CD4-positive, alpha-beta T cell treated with Interleukin-17A for 4 hours (primary cell): ENCODE data around the gene PDGFRB.

Source experiments
- DNase-seq: peaks from one replicate; pipeline ENCODE4 v3.0.0-alpha.2; 2020; ENCODE audit warnings: mixed read lengths

Gene PDGFRB

DNA sequence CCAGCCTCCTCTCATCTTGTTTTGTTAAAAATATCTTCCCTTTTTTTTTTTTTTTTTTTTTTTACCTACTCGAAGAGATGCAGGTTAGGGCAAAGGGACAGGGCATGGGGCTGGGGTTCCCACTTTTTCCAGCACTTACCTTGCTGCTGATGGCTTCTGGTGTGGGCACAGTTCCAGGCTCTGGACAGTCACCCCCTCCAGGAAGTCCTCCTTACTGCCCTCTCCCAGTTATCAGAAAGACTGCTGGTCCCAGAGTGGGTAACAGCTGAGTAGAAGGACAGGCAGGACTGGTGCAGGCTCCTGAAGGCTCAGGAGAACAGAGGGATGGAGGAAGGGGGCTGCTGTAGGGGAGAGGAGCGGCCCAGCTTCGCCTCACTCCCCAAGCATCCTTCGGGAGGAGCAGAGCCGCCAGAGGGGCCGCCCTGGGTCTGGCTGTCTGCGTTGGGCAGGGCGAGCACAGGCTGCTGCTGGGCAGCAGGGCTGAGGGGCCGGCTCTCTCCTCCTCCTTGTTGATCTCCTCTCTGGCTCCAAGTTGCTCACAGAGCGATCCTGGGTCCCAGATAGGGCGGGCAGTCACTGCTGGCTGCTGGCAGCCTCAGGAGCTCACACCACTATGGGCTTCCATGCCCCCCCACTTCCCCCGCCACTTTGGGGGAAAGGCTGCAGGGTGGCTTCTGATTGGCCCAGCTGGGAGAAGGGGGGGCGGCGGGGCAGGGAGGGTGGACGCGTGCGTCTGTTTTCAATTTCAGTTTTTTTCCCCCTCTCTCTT is at the start of gene PDGFRB:
Gene PDGFRB, minus strand, starts transcription at position 588 of the 769 bp plus-strand sequence. CDS start 18,798 bp downstream, outside the sequence.
- peak; percentile 29 for DNase-seq

DNA sequence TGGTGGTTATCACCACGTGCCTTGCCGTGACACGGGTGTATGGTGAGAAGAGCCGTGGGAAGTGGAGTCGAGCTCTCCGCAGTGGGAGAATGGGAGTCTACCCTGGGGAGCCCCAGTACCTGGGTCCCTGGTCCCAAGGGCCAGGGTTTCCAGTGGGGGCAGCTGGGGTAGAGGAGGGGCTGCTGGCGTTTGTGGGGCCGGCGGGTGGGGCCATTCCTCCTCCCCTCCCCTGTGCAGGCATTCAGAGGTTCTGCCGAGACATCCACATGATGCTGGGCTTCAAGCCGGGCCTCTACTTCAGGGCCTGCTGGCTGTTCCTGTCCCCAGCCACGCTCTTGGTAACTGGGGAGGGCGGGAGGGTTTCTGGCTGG is 48.9 kb upstream of the PDGFRB start:
- DNase-seq = no peak

DNA sequence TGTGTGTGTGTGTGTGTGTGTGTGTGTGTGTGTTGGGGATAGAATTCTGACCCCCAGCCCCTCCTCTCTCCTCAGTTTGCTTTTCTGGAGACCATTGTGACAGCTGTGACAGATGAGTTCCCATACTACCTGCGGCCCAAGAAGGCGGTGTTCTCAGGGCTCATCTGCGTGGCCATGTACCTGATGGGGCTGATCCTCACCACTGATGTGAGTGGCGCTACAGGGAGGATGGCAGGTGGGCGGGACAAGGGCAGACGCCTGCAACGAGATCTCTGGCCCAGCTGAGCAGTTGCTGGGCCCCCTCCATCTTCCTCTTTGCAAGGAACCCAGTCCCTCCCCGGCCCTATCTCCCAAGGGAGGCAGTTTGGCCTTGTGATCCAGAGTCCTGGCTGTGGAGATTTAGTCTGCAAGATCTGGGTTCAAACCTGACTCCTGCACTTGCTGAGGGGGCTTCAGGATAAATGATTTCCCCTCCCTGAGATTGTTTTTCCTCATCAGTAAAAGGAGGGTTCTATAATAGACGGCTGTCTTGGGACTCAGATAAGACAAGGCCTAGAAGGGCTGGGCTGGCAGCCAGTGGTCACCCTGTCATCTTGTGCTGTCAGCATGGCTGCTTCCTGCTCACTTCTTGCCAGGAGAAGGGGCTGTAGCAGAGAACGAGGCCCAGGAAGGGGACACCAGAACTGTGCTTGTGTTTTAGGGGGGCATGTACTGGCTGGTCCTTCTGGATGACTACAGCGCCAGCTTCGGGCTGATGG is 48.4 kb upstream of the PDGFRB start:
- DNase-seq = no peak

GRCh38 chr5:150202501-150202900 is 46.9 kb upstream of the PDGFRB start:
- no peak for DNase-seq

- no peak for DNase-seq
Measured at GRCh38 chr5:150197476-150197875, 41.8 kb upstream of the PDGFRB start.

GRCh38 chr5:150196986-150197385 is 41.3 kb upstream of the PDGFRB start:
- no peak for DNase-seq

DNA sequence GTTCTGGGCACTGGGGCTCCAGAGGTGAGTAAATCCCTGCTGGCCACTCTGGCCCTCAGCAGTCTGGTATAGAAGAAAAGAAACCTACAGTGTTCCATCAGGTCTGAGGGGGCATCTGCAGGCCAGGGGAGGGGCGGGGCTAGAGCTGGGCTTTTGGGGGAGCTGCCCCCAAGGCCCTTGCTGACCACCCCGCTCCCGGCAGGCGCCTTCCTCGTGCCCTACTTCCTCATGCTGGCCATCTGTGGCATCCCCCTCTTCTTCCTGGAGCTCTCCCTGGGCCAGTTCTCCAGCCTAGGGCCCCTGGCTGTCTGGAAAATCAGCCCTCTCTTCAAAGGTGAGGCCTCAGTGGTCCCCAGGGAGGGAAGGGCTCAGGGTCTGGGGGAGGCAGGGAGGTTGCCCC is 40.9 kb upstream of the PDGFRB start:
- DNase-seq = no peak

- DNase-seq = no peak
Measured at GRCh38 chr5:150195736-150196485, 40.3 kb upstream of the PDGFRB start.

DNA sequence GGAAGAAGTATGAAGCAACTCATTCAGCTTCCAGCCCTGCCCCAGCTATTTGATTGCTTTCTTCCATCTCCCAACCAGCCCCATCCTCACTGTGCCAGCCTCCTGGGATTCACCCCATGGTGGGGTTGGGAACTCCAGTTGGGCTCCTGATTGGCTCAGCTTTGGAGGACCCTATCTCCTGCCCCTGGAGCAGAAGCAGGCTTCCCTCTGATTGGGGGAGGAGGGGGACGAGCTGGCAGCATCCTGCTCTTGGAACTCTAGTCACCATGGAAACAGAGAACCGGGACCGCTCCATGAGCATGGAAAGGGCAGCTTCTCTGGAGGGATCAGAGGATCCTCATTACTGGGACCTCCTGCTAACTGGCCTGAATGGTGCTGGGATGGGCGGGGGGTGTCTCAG is 36.8 kb upstream of the PDGFRB start:
- DNase-seq = no peak

DNA sequence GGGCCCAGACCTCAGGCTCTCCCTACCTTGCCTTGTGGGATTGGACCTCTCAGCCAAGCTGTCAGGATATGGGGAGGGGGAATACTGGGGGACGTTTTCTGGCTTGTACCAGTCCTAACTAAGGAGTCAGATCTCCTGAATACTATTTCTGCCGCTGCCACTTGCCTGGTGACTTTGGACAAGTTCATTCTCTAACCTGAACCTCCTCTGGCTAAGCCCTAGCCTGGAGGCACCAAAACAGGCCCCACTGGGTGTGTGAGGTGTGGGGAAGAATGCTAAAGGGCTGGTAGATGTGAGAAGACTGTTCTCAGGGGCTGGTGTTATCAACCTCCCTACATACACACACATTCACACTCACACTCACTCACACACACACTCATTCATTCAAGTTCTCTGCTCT is 35.3 kb upstream of the PDGFRB start:
- DNase-seq = no peak

DNA sequence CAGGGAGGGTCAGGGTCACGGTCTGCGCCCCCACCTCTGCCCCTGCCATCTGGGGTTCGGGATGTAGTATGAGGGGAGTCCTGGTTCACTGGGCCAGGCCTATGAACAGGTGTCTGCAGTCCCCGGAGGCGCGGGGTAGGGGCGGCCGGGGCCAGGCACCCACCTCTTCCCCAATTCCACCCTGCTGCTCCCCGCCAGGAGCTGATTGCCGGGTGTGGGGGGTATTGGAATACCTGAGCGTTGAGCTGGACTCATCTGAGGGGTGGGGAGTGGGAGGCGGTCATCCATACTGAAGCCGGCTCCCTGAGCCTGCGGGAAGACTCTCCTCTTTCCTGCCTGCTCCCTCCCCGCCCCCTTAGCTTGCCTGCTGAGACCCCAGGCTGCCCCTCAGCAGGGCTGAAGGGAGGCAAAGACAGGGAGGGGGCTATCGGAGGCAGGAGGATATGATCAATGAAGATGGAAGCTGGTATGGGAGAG is 34.9 kb upstream of the PDGFRB start:
- DNase-seq = no peak

GRCh38 chr5:150189728-150190502 is 34.3 kb upstream of the PDGFRB start, which contains the start of gene SLC6A7:
Gene SLC6A7 (plus strand): TSS chr5:150190062. CDS start chr5:150190328, 266 bp downstream.
- DNase-seq = no peak

GRCh38 chr5:150189326-150189725 is 33.7 kb upstream of the PDGFRB start:
- no peak for DNase-seq

DNA sequence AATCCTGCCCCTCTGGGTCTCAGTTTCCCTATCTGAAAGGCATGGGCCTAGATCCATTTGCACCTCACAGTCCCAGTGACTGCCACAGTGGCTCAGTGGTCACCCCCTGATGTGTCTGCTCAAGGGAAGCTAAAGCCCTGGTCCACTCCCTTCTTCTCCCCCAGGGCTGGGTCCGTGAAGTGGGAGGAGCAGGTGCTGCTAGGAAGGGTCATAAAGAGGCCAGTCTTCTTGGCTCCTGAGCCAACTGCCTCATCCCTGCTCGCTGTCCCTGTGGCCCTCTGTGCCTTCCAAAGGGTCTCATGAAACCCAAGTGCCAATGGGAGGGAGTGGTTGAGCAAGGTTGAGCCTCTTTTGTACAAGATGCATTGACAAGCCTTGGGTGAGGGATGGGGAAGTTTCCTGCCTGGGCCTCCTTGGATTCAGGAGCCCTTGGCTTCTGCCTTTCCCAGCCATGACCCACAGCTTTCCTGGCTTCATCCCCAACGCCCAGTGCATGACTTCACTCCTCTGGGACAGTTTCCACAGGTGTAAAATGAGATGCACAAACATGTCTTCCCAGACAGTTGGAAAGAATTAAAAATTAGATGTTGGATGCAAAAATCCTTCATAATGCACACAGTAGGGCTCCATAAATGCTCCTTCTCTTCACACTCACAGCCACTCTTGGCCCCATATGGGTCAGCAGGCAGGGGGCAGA is 32.6 kb upstream of the PDGFRB start:
- no peak for DNase-seq

DNA sequence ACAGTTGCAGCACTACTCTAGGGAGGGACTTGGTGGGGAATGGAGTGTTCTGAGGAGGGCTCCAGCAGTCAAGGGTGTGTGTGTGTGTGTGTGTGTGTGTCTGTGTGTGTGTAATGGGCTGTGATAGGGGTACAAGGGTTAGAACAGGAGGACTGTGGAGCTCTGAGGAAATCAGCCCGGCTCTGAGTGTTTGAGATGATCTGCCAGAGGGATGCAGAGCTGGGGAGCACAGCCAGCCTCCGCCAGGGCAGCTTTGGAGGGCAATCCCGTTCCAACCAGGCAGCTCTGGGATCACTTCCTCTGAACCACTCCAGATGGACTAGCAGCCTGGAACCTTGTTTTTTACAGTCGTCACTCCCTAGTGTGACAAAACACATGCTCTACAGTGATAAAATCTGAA is 31.3 kb upstream of the PDGFRB start:
- no peak for DNase-seq

GRCh38 chr5:150186137-150186536 is 30.5 kb upstream of the PDGFRB start:
- DNase-seq = no peak

GRCh38 chr5:150184990-150185912 is 29.6 kb upstream of the PDGFRB start:
- no peak for DNase-seq

GRCh38 chr5:150184006-150184405 is 28.4 kb upstream of the PDGFRB start:
- DNase-seq = no peak

GRCh38 chr5:150183436-150183835 is 27.8 kb upstream of the PDGFRB start:
- no peak for DNase-seq

- DNase-seq = no peak
Measured at GRCh38 chr5:150182774-150183173, 27.1 kb upstream of the PDGFRB start.
